SK-N-SH treated with all-trans-retinoic acid at 6 μM for 48 hours (cell line): Measurements from ENCODE around the gene CALB2.

Source experiments
- ATAC-seq: fragments of 200-7000 bp; cut with Tn5 transposase; 3 replicates; pipeline ENCODE4 v1.9.1; 2020; ENCODE audit warnings: mild to moderate bottlenecking, moderate library complexity
- ARNTL ChIP-seq: fragments of 450-650 bp; formaldehyde crosslinking; IDR thresholded peaks from 2 replicates; pipeline ENCODE4 v1.5.0; 2020; ENCODE audit warnings: low read depth, mild to moderate bottlenecking, moderate library complexity, borderline replicate concordance
- BACH2 ChIP-seq: fragments of 250-450 bp; sonication (Bioruptor Pico); IDR thresholded peaks from 2 replicates; pipeline ENCODE4 v1.9.0; 2021; ENCODE audit warnings: mild to moderate bottlenecking, borderline replicate concordance
- CREB5 ChIP-seq: fragments of 250-450 bp; sonication (Bioruptor Pico); IDR thresholded peaks from 2 replicates; pipeline ENCODE4 v1.5.1; 2020; ENCODE audit warnings: low read depth, mild to moderate bottlenecking, moderate library complexity
- CSDC2 ChIP-seq: fragments of 250-450 bp; sonication (Bioruptor Pico); IDR thresholded peaks from 2 replicates; pipeline ENCODE4 v1.5.0; 2020; ENCODE audit warnings: mild to moderate bottlenecking, moderate library complexity
- CSRNP3 ChIP-seq: fragments of 250-450 bp; sonication (Bioruptor Pico); IDR thresholded peaks from 2 replicates; pipeline ENCODE4 v1.5.1; 2021; ENCODE audit warnings: mild to moderate bottlenecking, moderate library complexity
- ESRRG ChIP-seq: fragments of 250-450 bp; sonication (Bioruptor Pico); IDR thresholded peaks from 2 replicates; pipeline ENCODE4 v1.6.1; 2021; ENCODE audit warnings: mild to moderate bottlenecking
- GLIS3 ChIP-seq: fragments of 250-450 bp; sonication (Bioruptor Pico); IDR thresholded peaks from 2 replicates; pipeline ENCODE4 v1.5.0; 2020; ENCODE audit warnings: mild to moderate bottlenecking, moderate library complexity
- ISL1 ChIP-seq: fragments of 250-450 bp; sonication (Bioruptor Pico); IDR thresholded peaks from 2 replicates; pipeline ENCODE4 v2.1.2; 2022; ENCODE audit warnings: mild to moderate bottlenecking, moderate library complexity
- OSR1 ChIP-seq: fragments of 250-450 bp; sonication (Bioruptor Pico); IDR thresholded peaks from 2 replicates; pipeline ENCODE4 v1.8.0; 2022; ENCODE audit warnings: moderate library complexity, mild to moderate bottlenecking, inconsistent platforms
- POU6F1 ChIP-seq: fragments of 250-450 bp; sonication (Bioruptor Pico); IDR thresholded peaks from 2 replicates; pipeline ENCODE4 v1.8.0; 2021; ENCODE audit warnings: low read depth, mild to moderate bottlenecking, moderate library complexity, borderline replicate concordance
- PPARA ChIP-seq: fragments of 250-450 bp; sonication (Bioruptor Pico); IDR thresholded peaks from 2 replicates; pipeline ENCODE4 v1.5.0; 2020; ENCODE audit warnings: mild to moderate bottlenecking, borderline replicate concordance
- RARB ChIP-seq: fragments of 250-450 bp; sonication (Bioruptor Pico); IDR thresholded peaks from 2 replicates; pipeline ENCODE4 v1.8.0; 2021; ENCODE audit warnings: mild to moderate bottlenecking, moderate library complexity
- SNAI2 ChIP-seq: fragments of 250-450 bp; sonication (Bioruptor Pico); IDR thresholded peaks from 2 replicates; pipeline ENCODE4 v1.5.0; 2020; ENCODE audit warnings: mild to moderate bottlenecking, moderate library complexity
- TCF4 ChIP-seq: fragments of 250-450 bp; sonication (Bioruptor Pico); IDR thresholded peaks from 2 replicates; pipeline ENCODE4 v1.8.0; 2021; ENCODE audit warnings: mild to moderate bottlenecking, moderate library complexity, borderline replicate concordance
- TOX ChIP-seq: fragments of 250-450 bp; sonication (Bioruptor Pico); IDR thresholded peaks from 2 replicates; pipeline ENCODE4 v1.8.0; 2021; ENCODE audit warnings: mild to moderate bottlenecking, moderate library complexity, borderline replicate concordance
- TSHZ2 ChIP-seq: fragments of 250-450 bp; sonication (Bioruptor Pico); IDR thresholded peaks from 2 replicates; pipeline ENCODE4 v1.5.0; 2020; ENCODE audit warnings: mild to moderate bottlenecking, moderate library complexity
- ZC3H10 ChIP-seq: fragments of 250-450 bp; sonication (Bioruptor Pico); IDR thresholded peaks from 2 replicates; pipeline ENCODE4 v1.5.1; 2021; ENCODE audit warnings: mild to moderate bottlenecking, moderate library complexity
- ZFP3 ChIP-seq: fragments of 250-450 bp; sonication (Bioruptor Pico); IDR thresholded peaks from 2 replicates; pipeline ENCODE4 v1.5.0; 2020; ENCODE audit warnings: mild to moderate bottlenecking, moderate library complexity
- ZFP30 ChIP-seq: fragments of 450-650 bp; formaldehyde crosslinking; IDR thresholded peaks from 2 replicates; pipeline ENCODE4 v1.5.0; 2022; ENCODE audit warnings: mild to moderate bottlenecking, moderate library complexity
- ZNF565 ChIP-seq: fragments of 450-650 bp; formaldehyde crosslinking; conservative IDR thresholded peaks from 2 replicates; pipeline ENCODE4 v1.5.0; 2020; ENCODE audit warnings: low read depth, mild to moderate bottlenecking, moderate library complexity
- ZNF70 ChIP-seq: fragments of 450-650 bp; formaldehyde crosslinking; IDR thresholded peaks from 2 replicates; pipeline ENCODE4 v1.5.0; 2020; ENCODE audit warnings: mild to moderate bottlenecking, moderate library complexity
- ZNF8 ChIP-seq: fragments of 450-650 bp; formaldehyde crosslinking; IDR thresholded peaks from 2 replicates; pipeline ENCODE4 v1.5.0; 2020; ENCODE audit warnings: mild to moderate bottlenecking, moderate library complexity

CALB2 gene

GRCh38 chr16:71402674-71403073 is 44.2 kb downstream of the CALB2 start:
- no peak for ATAC-seq
- TF ChIP-seq TCF4 (no peak), ZNF70 (CRISPR knock-in tag) (no peak), OSR1 (no peak), CSDC2 (CRISPR knock-in tag) (no peak), SNAI2 (CRISPR knock-in tag) (no peak), ISL1 (no peak), ZFP30 (CRISPR knock-in tag) (no peak), CSRNP3 (CRISPR knock-in tag) (no peak), ZNF8 (CRISPR knock-in tag) (no peak), TSHZ2 (CRISPR knock-in tag) (no peak), GLIS3 (CRISPR knock-in tag) (no peak), ZFP3 (CRISPR knock-in tag) (no peak), CREB5 (CRISPR knock-in tag) (no peak), ZNF565 (CRISPR knock-in tag) (no peak), POU6F1 (no peak), PPARA (CRISPR knock-in tag) (no peak), ESRRG (CRISPR knock-in tag) (no peak), ARNTL (CRISPR knock-in tag) (no peak), RARB (CRISPR knock-in tag) (no peak), ZC3H10 (no peak)

GRCh38 chr16:71404364-71404763 is 45.8 kb downstream of the CALB2 start:
- no peak for ATAC-seq

More at GRCh38 chr16:71404364-71404763, 45.8 kb downstream of the CALB2 start:
- no peak for TF ChIP-seq TOX (CRISPR knock-in tag)
- no peak for TF ChIP-seq ARNTL (CRISPR knock-in tag)
- TF ChIP-seq CSRNP3 (CRISPR knock-in tag): no peak
- TF ChIP-seq BACH2: no peak
- TF ChIP-seq TSHZ2 (CRISPR knock-in tag): no peak
- no peak for TF ChIP-seq RARB (CRISPR knock-in tag)
